ENCODE data around the gene THRSP.
"Not testable (repeated sequence)": the region's sequence is repeated elsewhere in the genome, so short reads cannot be mapped to it uniquely, and the experiment has no call there.

THRSP gene

DNA sequence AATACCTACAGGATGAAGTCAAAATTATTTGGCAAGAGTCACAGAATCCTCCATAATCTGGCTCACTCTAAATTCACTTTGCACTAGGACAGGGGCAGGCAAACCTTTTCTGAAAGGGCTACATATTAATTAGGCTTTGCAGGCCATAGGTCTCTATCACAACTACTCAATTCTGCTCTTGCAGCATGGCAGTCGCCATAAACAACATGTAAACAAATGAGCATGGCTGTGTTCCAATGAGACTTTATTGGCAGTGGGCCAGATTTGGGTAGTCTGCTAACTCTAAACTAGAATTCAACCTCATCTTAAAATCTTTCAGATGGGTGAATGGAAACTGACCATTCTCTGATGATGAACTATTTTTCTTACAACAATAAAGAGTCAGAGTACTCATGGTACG, 5.8 kb downstream of the THRSP start:
- DNase-seq: no peak

DNA sequence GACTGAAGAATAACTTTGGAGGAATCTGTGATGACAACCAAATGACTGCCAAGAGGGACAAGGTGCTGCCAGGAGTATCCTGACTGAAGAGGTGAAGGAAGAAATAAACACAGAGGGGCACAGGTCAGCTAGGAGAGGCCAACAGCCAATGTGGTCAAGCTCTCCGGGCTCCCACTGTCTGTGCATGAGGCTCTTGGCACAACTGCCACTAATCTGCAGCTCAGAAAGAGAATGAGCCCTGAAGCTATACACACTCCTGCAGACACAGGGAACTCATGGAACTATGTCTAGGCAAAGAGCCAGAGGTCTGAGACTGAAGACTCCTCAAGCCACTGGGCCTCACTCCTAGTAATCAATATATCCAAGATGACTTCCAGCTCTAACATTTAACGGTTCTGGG, 7.0 kb downstream of the THRSP start:
- DNase-seq: no peak

DNA sequence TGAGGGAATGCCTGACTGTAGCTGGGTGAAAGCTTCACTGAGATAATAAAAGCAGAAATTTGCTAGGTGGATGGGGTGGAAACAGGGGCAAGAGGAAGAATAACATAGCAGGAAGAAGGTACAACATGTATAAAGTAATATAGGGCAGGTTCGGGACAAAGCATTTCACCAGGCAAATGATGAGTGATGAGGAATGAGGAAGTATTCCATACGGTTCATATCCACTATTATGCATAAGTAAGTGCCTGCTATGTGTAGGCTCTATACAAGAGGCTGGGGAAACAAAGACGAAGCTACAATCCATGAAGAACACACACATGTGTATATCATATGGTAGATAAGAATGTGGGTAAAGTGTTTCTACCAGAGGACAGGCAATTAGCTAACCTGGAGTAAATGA, 8.1 kb downstream of the THRSP start:
- DNase-seq: no peak

DNA sequence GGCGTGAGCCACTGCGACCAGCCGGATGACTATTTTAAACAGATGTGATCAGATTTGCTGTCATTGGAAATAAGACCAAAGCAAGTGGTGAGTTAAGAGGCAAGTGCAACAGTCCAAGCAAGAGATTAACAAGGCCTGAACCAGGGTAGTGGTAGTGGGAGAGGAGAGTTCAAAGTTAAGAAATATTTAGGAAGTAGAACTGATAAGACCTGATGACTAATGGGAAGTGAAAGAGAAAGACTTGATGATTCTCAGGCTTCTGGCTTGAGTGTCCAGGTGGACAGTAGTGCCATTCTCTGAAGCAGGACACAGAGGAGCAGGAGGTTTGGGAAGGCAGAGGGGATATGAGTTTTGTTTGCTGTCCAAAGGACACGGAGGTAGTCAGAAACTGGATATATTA, 8.8 kb downstream of the THRSP start:
- no peak for DNase-seq

DNA sequence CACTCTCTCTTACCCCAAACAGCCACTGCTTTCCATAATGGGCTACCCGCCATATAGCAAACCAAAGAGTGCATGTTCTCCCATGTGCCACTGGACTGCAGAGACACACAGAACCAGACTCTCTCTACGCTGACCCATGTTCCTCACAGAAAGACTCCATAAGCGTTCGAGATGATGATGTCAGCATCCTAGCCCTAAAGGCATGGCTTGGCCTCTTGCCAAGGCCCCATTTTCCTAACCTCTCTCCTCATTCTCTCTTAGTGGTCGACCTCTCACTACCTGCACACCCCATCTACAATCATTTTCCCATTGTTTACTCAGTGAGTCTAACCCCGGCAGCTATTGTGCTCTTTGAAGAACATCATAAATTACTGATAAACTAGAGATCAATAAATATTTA, 11.1 kb downstream of the THRSP start:
- no peak for DNase-seq

- DNase-seq: no peak
These were observed 13.2 kb downstream of the THRSP start for GRCh38 chr11:78076733-78077403.

GRCh38 chr11:78077592-78077991, 13.9 kb downstream of the THRSP start:
- not testable (repeated sequence) for DNase-seq

GRCh38 chr11:78078218-78079167, 14.8 kb downstream of the THRSP start:
- no peak for DNase-seq

GRCh38 chr11:78079232-78080083, 15.8 kb downstream of the THRSP start, which contains the start of gene NDUFC2:
Gene NDUFC2 (minus strand): TSS chr11:78079862. CDS start chr11:78079744, 118 bp downstream.
- DNase-seq: peak; percentile 90

GRCh38 chr11:78080084-78080817, 16.6 kb downstream of the THRSP start:
- no peak for DNase-seq

DNA sequence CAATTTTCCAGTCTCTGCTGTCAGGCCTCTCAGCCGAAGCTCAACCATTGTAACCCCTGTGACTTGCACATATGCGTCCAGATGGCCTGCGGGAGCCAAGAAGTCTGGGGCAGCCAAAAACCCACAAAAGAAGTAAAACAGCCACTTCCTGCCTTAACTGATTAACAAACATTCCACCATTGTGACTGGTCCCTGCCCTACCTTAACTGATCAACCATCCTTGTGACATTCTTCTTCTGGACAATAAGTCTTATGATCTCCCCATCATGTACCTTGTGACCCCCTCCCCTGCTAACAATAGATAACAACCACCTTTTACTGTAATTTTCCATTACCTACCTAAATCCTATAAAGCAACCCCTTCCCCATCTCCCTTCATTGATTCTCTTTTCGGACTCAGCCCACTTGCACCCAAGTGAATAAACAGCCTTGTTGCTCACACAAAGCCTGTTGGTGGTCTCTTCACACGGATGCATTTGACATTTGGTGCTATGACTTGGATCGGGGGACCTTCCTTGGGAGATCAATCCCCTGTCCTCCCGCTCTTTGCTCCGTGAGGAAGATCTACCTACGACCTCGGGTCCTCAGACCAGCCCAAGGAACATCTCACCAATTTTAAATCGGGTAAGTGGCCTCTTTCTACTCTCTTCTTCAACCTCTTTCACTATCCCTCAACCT, 17.3 kb downstream of the THRSP start:
- no peak for DNase-seq

- no peak for DNase-seq
These were observed 17.9 kb downstream of the THRSP start for GRCh38 chr11:78081583-78081982.

- DNase-seq: no peak
These were observed 18.5 kb downstream of the THRSP start for GRCh38 chr11:78082146-78082545.

DNA sequence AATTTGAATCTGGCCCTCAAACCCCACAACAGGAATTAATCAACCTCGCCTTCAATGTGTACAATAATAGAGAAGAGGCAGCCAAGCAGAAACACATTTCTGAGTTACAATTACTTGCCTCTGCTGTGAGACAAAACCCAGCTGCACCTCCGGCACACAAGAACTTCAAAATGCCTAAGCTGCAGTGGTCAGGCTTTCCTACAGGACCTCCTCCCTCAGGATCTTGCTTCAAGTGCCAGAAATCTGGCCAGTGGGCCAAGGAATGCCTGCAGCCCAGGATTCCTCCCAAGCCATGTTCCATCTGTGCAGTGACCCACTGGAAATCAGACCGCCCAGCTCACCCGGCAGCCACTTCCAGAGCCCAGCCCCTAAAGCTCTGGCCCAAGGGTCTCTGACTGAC, 19.4 kb downstream of the THRSP start:
- no peak for DNase-seq

- not testable (repeated sequence) for DNase-seq
These were observed 20.8 kb downstream of the THRSP start for GRCh38 chr11:78084506-78084905.

DNA sequence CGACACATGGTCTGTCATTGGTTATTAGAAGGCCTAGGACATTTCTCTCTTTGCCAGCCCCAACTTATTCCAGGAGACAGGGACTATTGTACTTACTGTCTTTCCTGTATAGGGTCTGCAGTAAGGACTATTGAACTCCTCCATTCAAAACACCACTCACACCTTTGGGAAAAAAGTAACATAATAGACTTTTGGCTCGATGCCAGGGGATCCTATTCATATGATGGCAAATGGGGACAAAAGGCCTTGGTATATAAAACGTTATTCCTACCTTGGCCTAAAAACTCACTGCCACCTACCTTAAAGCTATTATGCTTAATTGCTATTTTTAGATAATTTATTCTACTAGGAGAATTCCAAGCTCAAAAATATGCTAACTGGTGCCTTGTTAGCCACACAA, 22.3 kb downstream of the THRSP start:
- DNase-seq: no peak

- not testable (repeated sequence) for DNase-seq
These were observed 22.9 kb downstream of the THRSP start for GRCh38 chr11:78086521-78087074.

GRCh38 chr11:78094250-78094649, 30.6 kb downstream of the THRSP start:
- DNase-seq: no peak

GRCh38 chr11:78097666-78098385, 34.2 kb downstream of the THRSP start:
- no peak for DNase-seq

- DNase-seq: no peak
These were observed 36.0 kb downstream of the THRSP start for GRCh38 chr11:78099666-78100065.

- no peak for DNase-seq
These were observed 36.6 kb downstream of the THRSP start for GRCh38 chr11:78100261-78100660.

All from right forelimb (tissue), 1 donor.